Fibroblast of skin of left quadriceps (primary cell): ENCODE data around the gene FAM174C.

ENCODE experiments used
- DNase-seq, 2 experiments: peaks; one replicate each; pipeline ENCODE4 v3.0.0-alpha.2; 2013; ENCODE audit warnings: low read depth in 2 of 2

The FAM174C gene

DNA sequence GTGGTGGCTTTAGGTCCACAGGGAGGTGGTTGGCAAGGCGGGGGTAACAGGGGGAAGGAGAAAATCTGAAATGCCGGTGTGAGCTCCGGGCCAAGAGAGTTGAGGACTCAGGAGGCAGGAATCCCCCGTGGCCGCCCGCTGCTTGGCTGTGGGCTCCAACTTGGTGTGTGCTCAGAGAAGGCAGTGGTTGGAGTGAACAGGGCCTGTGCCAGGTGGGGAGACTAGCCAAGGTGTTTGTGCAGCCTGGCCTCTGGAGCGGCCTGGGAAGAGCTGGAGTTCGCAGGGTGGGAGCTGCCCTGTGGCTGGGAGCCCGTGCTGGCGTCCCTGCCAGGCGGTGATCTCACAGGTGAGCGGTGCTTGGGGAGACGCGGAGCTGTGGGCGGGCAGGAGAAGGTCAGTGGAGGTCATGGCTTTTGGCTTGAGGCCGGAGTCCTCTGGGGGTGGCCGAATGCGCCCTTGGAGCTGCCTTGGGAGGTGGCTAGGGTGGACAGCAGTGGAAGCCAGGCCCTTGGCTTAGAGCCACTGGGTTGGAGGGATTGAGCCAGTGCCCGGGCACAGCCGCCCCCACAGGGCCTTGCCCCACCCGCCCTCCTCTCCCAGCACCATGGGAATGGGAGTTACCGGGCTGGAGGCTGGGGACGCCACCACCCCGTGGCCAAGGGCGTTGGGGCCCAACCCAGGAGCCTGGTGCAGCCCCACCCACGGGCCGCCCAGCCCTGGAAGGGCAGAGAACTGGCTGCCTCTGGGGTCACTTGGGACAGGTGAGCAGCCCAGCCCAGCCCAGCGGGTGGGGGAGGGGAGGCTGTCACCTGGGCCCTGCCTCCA, 13.3 kb upstream of the FAM174C start:
- no peak for DNase-seq

DNA sequence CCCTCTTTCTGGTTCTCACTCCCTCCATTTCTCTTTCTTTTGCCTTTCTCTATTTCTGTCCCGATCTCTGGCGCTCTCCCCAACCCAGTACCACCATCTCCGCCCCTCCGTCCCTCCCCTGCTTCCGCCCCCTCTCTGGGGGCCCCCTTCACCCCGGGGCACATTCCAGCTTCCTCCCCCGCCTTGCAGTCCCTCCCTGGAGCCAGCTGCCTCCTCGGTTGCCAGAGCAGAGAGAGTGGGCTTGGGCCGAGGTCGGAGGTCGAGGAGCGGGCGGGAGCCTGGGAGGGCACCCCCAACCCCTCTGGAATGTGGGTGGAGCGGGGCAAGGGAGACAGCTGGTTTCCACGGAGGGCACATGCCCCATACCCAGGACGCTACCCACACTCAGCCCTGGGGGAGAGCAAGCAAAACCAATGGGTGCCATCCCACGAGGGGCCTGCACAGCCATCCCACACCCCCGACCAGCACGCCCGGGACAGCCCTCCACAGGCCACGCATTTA, 12.7 kb upstream of the FAM174C start:
- DNase-seq, result no peak

DNA sequence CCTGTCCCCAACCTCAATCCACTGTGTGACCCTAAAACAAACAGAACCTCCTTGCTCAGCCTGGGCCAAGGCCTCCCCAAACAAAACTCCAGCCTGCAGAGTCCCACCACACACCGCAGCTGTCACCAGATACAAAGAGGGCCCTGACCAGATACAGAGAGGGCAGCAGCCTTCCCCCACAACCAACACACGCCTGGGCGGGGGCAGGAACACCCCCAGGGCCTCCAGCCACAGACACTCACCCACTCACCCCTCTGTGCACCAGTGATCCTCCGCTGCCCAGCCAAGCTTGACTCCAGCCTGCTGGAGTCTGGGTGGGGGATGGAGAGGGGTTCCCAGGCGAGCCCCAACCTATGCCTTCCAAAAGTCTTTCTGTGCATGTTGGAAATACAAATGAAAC, 12.1 kb upstream of the FAM174C start:
- DNase-seq, result no peak

DNA sequence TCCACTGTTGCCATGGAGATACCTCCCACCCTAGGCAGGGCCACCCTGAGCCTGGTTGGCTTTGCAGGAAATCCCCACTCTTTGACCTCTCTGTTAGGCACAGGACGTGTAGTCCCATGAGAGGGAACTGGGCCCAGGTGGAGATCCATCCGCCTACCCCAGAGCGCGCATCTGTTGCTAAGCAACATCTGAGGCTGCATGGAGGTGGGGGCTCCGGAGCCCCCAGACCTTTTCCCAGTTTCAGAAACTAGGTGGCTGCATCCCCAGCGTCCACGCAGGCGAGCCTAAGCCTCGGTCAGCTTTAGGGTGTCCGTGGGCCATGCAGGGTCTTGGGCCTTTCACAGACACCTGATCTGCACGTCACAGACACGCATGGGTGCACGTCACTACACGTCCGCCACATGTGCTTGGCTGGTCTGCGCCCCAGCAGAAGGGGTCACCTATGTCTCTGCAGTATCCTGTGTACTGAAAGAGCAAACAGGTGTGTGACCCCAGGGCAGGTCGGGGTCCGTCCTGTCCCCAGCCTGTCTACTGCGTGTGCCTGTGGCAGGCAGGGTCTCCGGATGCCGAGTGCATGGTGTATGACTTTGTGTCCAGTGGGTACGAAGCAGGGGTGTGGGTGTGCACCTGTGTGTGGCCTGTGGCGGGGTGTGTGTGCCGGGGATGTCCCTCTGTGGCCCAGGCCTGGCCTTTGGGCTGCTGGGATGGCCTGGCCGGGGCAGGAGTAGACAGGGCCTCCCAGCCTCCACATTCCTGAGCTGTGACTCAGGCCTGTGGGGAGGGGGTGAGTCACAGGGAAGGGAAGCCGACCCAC, 10.3 kb upstream of the FAM174C start:
- peak in 1 of 2 experiments; percentile 70 for DNase-seq

DNA sequence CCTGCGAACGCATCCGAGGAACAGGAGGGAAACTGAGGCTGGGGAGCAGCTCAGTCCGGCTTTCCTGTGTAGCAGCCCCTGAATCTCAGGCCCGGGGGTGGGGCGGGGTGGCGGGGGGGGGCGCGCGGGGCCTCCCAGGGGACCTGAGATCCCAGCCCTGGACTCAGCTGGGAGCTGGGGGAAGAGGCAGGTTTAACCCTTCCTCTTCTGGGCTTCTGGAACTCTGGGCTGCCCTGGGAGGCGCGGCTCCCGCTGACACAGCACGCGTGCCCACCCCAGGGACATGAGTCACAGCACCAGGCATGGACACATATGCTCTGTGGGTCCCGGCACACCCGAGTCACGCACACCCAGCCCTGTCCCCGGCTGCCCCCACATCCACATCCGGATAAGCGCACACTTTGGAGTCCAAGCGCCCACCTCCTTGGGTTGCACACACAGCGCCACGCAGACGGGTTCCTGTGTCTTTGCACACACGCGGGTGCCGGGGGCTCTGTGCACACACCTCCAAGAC, 9.7 kb upstream of the FAM174C start:
- DNase-seq, result peak in 1 of 2 experiments; percentile 59

DNA sequence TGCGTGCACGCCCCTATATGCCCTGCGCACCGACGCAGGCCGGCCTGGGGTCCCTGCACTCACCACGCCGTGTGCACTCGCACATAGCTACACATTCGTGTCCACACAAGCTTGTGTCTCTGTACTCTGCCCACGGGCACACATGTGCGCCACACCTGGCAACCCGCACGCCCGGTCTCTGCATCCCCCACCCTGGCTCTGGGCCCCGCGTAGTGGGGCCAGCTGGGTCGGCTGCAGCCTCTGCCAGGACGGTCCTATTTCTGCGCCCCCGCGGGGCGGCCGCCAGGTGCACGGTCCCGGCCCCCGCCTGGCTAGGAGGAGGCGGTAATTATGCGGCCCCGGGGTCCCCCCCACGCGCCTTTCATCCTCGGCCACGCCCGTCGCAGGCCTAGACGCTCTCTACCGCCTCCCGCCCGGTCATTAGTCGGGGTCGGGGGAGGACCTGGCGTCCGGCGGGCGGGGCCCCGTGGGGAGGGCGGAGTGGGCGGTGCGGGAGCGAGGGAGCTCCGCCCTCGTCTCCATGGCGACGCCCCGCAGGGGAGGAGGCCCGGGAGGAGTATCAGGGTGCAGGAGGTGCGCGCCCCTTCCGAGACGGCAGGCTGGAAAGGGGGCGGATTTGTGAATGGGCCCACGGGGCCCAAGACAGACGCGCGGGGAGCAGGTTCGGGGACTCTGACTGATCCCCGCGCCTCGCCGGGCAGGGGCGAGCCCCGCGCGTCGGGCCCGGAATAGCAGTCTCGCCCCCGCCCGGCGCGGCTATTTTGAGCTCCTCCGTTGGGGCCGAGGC, 9.0 kb upstream of the FAM174C start:
- peak in 1 of 2 experiments; percentile 61 for DNase-seq

DNA sequence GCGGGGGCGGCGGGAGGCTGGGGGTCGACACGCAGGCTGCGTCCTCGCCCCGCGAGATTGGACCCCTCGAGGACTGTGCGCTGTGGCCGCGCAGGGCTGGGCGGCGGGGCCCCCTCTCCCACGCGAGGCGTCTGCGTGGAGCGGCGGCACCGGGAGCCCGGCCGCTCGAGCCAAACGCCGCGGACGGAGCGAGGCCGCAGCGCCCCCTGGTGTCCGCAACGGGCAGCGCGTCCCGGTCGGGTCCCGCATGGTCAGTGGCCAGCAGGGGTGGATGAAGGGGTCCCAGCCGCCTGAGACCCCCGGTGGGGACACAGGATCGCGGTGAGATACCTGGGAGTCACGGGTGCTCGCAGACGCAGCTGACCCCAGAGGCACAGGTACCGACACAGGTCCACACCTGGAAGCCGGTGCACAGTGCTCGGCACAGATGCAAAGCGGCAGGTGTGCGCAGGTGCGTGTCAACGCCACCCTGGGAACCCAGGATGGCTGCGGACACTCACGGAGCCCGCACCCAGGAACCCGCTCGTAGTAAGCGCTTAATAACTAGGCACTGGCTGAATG, 8.3 kb upstream of the FAM174C start:
- no peak for DNase-seq

DNA sequence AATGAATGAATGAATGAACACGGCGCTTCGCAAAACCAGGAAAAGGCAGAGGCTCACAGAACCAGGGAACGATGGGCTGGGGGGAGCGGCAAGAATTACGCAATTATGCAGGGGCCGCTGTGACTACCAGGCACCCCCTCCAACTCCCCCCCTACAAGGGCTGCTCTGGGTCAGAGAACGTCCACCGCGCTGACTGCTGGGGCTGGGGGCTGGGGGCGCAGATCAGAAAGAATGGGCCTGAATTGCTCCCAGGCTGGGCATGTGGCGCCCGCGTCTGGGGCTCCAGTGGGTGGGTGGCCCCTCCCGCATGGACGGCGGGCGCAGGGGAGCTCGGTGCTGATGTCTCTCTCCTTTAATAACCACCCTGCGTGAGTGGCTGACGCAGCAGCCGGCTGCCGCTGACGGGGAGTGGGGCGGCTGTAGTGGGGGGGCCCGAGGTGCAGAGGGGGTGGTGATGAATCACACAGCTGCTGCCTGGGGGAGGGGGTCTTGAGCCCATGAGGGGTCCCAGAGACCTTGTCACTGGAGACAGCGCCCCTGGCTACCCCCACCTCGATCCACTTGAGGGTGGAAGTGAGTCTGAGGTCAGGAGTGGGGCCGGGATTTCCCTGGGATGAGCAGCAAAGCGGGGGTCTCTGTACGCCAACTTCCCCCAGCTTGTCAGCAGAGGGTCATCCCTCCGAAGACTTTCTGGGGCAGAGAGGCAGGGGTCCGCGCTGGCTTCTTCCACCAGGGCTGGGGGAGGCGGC, 7.7 kb upstream of the FAM174C start:
- DNase-seq, result no peak

DNA sequence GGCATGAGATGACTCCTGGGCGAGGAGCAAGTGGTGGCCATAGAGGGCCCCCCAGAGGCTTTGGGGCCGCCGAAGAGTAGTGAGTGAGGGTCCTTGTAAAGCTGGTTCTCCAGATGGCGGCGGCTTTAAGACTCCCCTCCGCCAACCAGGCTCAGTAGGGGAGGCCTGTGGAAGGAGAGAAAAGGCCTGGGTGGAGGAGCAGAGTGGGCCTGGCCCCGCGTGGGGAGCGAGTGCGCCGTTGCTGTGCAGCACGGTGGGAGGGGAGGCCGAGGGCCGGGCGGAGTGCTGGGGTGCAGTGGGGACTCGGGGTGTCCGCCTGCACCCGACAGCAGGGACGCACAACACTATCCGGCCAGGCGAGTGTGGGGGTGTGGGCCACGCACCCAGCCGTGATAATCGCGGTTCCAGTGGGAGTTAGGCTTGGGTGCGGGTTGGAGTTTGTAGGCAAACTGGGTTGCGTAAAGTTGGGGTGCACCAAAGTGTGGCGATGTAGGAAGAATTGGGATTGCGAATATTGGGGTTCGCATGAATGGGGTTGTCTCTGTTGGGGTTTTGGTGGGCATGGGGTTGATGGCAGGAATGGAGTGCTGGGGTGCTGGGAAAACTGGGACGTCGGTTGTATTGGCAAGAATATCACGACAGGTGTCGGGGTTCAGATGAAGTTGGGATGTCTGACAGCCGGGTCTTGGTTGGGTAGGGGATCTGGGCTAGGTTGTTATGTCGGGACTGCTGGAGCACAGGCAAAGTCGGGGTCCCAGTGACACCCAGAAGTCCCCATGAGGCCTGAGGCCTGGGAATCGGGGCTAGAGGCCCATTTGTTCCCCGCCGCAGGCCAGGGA, 6.9 kb upstream of the FAM174C start:
- no peak for DNase-seq

DNA sequence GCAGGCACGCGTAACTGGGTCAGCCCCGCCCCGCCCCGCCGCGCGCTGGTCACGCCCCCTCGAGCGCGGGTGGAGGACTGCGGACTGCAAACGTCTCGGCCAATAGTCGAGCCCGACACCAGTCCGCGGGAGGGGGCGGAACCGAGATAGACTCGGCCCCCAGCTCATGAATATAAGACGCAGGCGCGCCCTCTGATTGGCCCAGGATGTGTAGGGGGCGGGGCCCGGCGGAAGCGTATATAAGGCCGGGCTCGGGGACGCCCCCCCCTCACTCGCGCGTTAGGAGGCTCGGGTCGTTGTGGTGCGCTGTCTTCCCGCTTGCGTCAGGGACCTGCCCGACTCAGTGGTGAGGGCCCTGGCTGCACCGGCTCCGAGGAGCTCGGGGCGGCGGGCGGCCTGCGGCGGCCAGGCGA, 6.3 kb upstream of the FAM174C start, which contains the start of gene CIRBP:
Gene CIRBP, plus strand, starts transcription at position 268 of the 413 bp plus-strand sequence. CDS start 1,602 bp downstream, outside the sequence.
- peak; percentile 98 for DNase-seq

DNA sequence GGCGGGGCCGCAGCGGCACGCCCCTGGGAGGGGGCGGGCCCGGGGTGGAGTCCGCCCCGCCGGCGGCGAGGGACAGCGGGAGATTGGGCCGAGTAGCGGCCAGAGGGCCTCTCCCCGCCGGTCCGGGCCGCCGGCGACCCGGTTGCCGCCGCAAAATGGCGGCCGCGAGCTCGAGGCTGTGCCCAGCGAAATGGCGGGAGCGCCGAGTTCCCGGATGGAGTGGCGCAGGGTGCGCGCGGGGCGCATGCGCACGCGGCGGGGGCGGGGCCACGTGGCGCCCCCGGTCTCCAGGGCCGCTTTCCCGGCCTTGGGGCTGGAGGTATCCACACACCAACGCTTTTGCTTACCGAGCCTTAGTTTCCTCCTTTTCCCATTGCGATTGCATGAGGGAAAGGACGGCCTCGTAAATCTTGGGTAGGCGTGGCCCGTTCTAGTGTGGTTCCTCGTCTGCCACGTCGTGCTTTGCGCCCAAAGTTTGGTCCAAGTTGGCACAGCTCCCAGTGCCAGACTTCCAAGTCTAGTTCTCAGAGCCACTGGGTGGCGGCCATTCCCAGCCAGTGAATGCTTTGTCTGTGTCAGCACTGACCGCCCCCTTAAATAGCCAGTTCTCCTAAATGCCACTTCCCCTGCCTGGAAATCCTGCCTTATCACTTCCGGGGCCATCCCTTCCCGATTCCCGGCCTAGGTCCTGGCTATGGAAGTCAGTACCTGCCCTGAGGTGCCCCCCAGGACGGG, 5.7 kb upstream of the FAM174C start:
- DNase-seq, result peak; percentile 68 to 71

DNA sequence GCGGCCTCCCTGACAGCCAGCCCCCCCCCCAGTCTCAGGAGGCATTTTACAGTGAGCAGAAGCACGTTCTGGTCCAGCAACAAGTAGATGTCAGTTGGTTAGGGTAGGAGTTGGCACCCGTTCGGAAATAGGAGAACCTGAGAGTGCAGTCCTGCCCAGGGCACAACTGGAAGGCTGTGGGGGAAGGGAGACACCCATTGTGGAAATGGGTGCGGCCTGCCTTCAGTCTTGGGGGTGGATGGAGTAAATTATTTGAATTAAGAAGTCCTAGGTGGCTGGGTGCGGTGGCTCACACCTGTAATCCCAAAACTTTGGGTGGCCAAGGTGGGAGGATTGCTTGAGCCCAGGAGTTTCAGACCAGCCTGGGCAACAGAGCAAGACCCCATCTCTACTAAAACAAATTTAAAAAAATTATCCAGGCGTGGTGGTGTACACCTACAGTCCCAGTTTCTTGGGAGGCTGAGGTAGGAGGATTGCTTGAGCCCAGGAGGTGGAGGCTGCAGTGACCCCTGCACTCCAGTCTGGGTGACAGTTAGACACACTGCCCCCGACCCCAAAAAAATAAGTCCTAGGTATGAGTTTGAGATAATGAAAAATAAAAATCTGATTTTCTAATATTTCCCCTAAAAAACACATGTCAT, 5.0 kb upstream of the FAM174C start:
- no peak for DNase-seq

DNA sequence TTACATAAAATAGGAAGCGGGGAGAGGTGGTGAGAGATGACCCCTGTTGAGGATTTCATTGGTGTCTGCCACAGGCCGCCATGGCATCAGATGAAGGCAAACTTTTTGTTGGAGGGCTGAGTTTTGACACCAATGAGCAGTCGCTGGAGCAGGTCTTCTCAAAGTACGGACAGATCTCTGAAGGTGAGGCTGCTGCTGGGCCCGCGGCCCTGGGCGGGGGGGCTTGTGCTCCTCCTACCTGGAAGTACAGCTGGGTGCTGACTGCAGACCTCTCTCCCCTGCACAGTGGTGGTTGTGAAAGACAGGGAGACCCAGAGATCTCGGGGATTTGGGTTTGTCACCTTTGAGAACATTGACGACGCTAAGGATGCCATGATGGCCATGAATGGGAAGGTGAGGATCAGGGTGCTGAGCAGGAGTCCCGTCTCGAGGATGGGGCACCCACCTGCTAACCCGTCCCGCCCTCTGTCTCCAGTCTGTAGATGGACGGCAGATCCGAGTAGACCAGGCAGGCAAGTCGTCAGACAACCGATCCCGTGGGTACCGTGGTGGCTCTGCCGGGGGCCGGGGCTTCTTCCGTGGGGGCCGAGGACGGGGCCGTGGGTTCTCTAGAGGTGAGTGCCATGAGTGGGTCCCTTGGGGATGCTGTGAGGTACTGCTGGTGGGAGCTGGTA, 4.3 kb upstream of the FAM174C start:
- no peak for DNase-seq

DNA sequence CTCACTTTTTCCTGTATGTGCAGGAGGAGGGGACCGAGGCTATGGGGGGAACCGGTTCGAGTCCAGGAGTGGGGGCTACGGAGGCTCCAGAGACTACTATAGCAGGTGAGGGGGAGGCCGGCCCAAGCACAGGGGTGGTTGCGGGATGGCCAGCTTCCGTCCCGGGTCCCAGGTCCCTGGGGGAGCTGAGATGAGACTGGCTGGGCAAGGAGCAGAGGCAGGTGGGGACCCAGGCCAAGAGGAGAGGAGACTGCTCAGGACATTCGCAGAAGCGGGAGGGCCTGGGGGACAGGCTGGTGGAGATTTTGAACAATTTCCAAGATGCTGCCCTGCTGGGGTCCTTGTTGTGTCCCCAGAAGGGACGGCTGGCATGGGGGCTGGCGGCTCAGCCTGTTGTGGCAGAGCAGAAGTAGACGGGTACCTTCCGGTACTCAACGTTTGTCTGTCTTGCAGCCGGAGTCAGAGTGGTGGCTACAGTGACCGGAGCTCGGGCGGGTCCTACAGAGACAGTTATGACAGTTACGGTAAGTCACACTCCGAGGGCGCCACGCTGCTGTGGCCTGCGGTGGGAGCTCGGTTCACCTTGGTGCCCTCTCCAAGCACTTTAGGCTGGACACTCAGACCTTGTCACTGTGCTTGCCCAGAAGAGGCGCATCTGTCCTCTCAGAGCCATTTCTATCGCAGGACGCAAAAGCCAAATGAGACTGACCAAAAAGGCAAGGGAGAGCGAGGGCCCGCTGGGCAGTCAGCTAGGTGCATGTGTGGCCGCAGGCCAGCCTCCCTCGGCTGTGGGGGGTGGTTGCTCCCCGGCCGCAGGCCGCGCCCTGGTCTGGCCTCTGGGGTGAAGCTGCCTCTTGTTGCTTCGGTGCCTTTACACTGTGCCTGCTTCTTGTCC, 3.6 kb upstream of the FAM174C start:
- DNase-seq, result no peak

DNA sequence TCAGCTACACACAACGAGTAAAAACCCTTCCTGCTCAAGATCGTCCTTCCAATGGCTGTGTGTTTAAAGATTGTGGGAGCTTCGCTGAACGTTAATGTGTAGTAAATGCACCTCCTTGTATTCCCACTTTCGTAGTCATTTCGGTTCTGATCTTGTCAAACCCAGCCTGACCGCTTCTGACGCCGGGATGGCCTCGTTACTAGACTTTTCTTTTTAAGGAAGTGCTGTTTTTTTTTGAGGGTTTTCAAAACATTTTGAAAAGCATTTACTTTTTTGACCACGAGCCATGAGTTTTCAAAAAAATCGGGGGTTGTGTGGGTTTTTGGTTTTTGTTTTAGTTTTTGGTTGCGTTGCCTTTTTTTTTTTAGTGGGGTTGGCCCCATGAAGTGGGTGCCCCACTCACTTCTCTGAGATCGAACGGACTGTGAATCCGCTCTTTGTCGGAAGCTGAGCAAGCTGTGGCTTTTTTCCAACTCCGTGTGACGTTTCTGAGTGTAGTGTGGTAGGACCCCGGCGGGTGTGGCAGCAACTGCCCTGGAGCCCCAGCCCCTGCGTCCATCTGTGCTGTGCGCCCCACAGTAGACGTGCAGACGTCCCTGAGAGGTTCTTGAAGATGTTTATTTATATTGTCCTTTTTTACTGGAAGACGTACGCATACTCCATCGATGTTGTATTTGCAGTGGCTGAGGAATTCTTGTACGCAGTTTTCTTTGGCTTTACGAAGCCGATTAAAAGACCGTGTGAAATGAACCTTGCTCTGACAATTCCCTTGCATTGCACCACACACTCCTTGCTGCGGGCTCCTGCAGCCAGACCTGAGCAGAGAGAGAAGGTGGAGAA, 2.7 kb upstream of the FAM174C start:
- no peak for DNase-seq
